Bone marrow (tissue), 2 donors: ENCODE data around the gene INSIG1.

Experiments used
- DNase-seq, 2 donors: peaks; one replicate each; lab custom pipeline; 2025; lab: John Stamatoyannopoulos, UW

The INSIG1 gene

DNA sequence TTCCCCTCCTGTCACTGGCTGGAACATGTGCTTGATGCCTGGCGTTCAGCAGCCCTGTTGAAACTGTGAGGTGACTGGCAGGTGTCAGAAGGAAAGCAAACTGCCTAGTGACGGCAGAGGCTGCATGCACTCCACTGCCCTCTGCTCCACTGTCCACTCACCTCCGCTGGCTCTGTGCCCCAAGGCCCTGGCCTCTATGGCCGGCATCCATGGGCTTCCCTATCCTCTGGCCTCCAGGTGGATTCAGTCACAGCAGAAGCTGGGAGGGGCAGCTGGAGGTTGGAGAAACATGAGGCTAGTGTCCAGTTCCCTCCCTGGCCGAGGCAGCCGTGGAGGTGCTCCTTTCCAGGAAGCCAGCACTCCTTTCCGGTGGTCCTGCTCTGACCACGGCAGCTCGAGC lies 31.2 kb upstream of the INSIG1 start:
- no peak for DNase-seq

DNA sequence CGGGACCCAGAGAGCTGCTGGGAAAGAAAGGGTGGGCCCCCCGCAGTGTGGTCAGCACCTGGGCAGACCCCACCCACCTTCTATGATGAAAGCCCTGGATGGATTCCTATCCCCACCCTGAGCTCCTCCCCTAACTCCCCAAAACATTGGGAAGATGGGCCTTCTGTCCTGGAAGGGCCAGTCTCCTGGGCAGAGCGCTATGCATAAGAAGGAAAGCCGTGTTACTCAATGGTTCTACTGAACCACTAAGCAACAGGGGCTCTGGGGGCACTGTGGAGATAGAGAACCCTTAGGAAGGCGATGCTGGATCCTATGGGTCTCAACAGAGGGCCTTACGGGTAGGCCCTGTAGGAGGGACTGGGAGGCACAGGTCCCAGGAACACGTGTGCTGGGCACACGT lies 30.7 kb upstream of the INSIG1 start:
- no peak for DNase-seq

DNA sequence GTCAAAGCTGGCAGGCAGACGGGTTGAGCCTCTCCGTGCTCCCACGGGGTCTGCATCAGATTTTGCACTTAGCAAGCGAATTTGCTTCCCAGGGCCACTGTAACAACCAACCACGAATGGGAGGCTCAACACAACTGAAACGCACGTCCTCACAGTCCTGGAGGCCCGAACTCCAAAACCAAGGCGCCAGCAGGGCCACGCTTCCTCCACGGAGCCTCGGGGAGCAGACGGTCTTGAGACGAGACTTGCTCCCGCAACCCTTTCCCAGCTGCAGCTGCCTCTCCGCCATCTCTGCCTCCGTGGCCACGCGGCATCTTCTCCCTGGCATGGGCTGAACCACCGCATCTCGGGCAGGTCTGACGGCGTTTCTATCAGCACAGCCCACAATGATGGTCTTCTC lies 30.2 kb upstream of the INSIG1 start:
- DNase-seq = no peak

DNA sequence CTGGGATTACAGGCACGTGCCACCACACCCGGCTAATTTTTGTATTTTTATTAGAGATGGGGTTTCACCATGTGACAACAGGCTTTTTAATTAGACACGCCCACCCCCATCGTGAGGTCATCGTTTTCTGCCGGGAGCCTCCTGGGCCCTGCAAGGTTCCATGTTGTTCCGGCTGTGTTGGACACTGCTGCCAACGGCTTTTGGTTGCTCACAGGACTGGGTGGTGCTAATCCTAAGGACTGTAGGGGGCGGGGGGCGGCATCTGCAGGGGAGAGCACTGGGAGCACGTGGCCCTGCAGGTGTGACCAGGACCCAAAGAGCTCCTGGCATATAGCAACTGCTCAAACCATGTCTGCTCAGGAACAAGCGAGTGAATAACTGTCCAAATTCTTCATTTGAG lies 29.5 kb upstream of the INSIG1 start:
- no peak for DNase-seq

DNA sequence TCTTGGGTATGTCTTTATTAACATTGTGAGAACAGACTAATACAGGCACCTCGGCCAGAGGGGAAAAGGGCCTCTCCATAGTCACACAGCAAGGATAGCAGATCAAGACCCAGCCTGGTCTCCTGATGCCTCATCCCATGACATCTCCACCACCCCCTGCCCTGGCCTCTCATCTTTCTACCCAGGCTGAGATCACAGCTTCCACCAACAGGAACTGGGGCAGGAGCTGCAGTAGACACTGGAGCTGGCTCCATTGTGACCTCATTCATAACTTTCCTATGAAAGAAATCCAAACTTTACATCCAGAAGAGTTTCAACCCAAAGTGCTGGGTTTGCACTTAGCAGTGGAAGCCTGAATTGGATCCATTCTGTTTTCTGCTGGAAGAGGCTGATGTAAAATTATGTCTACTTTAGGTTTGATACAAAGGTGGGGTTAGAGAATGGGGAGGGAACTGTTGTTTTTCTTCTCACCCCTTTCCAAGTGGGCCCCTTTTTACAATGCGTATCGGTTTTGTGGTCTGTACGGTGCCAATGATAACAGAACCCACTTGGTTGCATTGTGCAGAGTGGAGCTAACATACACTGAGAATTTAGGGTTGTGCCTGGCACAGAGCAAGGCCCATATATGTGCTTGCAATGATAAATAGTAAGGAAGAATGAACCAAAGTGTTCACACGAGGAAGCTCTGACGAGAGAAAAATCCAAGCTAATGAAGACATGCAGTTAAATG lies 28.6 kb upstream of the INSIG1 start:
- DNase-seq = no peak

DNA sequence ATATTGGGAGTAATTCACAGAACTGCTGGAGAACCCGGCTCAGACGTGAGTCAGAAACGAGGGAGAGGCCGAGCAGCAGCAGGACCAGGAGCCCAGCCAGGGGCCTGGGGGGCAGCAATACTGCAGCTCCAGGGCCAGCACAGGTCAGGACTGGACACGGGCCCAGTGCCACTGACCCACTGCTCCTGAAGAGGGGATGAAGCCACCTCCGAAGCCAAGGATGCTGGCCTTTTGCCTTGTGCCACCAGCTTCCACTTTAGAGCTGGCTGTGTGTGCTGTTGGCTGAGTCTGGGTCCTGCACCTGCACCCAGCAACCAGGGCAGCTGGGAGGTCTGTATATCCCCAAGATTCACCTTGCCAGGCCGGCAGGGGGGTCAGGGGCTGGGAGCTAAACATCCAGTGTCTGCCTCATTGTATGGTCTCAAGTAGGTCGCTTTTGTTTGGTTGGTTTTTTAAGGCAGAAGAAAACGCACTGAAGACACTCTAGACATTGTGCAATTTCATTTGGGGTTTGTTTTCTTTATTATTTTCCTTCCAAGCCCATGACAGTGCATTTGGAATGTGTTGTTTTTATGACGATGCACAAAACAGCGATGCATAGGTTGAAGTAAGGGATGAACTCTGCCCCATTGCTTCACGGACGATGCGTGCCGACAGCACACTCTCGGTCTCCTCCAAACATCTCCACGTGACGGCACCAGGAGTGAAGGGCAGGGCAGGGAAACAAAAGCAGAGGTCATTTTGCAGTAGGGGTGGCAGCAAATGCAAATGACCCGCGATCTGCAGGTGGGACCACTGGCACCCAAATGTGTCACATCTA lies 27.7 kb upstream of the INSIG1 start:
- no peak for DNase-seq

DNA sequence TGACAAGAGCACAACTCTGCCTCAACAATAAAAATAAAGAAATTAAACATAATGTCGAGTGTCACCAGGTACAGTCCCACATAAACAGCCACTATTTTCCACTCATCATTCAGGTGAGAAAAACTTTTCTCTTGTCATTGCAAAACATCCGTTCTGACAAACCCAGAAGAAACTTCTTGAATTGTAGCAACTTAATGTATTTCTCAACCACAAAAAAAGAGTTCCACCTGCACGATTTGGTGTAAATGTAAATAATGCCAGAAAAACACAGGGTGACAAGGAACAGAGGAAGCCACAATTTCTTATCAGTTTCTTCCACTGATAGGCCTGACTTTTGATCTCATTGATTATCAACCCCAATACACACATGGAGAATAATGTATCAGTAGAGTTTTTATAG lies 26.8 kb upstream of the INSIG1 start:
- DNase-seq = no peak

DNA sequence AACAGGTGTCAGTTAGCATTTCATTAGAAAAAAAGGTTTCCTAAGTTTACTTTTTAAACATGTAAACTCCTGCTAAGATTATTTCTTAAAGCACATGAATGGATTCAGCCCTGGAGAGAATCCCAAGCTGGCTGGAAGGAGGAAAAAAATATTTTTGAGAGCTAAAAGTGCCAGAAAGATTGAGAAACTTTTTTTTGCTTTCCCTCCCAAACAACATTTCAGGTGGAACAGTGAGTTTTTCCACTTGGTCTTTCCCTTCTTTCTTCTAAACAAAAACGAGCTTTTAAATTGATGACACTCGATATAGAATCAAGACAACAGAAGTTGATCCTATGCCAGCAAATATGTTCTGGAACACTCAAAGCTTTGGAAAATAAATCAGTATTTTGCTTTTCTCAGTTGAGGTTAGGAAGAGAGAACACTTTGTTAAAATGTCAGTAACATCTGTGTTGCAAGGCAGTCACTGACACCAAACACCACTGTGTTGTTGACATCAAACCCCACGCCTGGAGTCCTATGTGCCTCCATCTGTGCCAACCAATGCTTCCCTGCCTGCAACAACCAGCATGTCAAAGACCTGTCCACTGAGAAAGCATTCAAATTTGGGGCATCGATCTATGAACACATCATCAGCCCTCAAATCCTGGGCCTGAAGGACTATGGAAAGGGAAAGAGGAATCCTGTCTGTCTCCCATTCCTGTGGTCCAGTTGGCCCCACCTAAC lies 22.9 kb upstream of the INSIG1 start:
- DNase-seq = no peak

DNA sequence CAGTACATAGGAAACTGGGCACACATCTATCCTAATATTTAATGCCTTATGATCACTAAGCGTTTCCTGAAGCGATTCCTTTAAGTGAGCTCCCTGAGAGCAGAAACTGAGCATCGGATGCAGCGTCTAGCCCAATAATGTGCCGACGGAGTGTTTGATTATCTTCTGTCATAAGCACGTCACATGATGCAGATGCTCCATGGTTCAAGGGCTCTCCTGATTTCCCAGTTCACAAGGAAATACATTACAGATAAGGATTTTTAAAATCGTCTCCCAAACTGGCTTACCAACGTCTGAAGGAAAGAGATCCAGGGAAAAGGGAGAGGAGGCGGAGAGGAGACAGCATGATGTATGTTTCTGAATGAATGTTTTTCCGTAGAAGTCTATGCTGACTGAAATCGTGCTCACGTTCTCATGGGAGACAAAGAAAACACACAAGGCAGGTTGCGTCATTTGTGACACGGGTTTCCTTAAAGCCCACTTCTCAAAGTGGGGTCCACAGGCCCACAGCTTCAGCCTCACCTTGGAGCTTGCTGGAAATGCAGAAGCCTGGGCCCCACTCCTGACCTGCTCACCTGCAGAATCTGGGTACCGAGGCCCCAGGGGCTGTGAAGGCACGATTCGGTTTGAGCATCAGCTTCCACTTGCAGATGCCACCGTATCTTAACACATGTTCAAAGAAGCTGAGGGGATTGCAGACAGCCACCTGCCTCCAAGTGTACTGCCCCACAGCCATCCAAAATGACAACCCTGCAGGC lies 21.5 kb upstream of the INSIG1 start:
- no peak for DNase-seq

DNA sequence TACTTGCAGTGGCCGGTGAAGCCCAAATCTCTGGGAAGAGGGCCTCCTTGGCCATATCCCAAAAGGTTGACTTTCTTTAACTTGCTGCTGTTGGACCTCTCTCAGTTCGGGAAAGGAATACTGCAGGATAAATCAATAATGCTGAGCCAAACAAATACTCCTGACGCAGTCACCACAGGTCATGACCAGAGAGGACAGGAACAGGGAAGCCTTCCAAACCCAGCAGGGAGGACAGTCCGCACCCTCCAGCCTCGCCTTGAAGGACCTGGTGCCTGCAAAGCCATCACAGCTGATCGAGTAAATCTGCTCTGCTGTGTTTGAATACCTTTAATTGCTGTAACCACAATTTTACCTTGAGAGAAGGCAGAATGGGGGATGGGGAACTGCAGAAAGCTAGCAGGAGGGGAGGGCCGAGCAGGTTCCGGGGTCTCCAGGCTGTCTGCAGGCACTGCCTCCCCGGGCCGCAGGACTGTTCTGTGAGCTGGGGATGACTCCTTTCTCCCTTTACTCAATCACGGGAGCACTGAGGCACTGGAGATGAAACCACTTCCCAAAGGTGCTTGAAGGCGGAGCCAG lies 20.8 kb upstream of the INSIG1 start:
- DNase-seq = no peak

DNA sequence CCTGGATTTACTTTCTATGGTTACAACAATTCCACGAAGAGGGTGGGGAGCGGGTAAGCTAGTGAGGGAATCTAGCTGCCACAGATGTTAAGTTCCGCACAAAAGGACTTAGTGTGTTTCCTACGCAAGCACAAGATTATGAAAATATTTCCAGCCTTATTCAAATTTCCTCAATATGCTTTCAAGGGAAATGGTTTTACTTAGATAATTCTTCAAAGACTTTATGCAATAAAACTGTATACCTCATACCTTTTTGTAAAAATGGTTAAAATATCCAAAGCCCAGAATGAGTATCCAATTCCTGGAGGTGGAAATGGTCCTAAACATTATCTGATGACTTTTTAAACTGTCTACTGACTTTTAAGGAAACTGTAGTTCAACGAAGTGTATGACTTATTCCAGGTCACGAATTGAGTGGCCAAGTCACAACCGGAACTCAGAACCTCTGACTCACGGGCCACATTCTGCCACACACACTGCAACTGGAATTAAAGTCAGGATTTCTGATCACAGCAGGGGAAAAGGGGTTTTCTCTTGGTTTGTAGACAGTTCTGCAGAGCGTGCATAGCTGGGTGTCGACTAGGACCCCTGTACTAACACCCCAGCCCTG lies 20.2 kb upstream of the INSIG1 start:
- no peak for DNase-seq

DNA sequence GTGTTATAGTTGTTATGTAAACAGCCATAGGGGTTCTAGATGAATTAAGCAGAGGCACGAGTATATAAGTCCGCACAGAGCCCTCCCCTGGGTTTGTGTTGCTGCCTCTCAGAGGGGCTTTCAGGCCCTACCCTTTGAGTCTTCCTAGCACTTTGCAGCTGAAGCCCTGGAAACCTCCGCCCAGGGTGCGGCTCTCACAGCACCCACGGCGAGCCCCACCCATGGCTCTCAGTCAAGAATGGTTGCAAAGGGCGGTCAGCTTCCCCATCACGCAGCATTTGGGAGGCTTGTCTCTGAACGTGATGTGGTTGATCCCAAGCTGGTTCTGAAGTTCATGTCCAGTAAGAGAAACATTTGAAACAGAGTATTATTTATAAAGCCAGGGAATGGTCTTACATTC lies 18.8 kb upstream of the INSIG1 start:
- DNase-seq = no peak

DNA sequence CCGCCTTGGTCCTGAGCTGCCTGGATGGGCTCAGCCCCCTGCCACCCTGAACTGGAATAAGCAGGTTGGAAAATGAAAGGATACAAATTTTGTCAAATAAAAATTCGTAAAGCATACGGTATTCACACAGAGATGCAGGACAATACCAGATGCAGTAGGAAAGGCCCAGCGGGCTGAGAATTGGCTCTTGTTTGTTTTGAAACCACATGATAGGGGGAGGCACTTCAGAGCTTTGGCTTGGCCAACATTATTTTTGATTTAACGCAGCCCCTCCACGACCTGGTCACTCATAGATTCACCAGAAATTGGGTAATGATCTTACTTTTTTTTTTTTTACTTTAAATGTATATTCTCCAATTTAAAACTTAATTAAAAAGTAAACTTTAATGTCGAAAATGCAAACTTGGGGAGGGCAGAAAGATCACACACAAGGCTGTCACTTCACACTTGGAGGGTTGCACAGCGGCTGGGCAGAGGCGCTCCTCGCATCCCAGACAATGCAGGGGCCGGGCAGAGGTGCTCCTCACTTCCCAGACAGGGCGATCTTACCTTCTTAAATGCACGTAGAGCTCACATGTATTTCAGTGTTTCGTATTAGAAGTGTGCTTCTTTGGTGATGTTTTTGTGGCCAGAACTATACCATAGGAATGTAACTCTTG lies 17.8 kb upstream of the INSIG1 start:
- no peak for DNase-seq

DNA sequence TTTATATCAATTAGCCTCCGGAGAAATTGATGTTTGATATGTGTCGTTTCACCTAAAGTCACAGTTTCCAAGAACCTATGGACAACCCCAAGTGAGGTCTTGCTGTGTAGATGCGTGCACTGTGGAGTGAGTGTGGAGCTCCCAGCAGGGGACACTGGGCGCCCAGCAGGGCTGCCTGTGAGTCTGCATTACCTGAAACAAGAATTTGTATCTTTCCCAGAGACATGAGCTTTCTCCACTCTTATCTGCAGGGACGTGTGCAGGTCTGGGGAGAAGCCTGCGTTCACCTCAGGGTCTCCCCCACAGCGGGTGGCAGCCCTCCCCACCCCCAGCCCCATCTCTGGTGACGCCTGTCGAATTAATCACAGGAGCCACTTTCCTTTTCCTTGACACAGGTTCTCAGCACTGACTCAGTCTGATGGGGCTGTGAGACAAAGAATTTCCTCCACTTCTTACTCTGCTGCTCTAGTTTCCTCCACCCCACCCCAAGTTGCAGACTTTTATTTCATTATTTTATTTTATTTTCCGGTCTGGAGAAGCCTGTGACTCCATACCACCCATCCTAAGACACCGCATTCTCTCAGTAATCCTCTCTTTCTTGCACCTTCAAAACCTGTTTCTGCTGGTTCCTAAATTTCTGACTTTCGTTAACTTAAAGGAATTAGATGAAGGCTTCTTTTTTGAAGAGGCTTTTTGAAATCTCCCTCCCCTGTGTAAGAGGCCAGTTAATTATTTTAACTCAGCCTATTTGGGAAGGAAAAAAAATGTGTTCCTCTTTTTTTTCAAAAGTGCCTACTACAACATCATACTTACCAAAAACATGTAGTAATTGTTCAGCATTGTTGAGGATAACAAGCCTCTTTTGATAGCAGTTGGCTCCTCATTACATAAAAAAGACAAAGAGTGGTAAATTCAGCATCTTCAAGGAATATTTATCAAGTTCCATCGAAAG lies 17.0 kb upstream of the INSIG1 start:
- no peak for DNase-seq

DNA sequence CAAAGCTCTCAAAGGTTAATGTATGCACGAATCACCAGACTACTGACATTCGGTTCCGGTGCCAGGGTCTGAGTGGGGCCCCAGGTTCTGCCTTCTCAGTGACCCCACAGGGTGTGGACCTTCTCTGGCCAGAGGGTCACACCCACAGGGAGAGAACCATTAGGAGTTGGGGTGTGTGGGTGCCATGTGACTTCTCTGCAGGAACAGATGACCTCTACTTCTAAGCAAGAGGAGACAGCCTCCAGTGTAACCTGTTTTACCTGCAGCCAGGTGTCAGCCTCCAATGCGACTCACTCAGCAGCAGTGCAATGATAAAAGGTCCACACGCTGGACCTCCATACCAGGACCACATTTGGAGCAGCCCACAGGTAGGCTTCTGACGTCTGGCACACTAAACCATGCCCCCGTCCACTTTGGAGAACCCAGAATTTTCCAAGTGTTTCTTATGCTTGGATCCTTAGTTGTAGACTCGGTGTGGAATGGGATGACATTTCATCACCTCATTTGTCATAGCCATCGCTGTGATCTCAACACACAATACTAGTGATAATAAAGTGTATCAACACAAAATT lies 16.2 kb upstream of the INSIG1 start:
- no peak for DNase-seq

DNA sequence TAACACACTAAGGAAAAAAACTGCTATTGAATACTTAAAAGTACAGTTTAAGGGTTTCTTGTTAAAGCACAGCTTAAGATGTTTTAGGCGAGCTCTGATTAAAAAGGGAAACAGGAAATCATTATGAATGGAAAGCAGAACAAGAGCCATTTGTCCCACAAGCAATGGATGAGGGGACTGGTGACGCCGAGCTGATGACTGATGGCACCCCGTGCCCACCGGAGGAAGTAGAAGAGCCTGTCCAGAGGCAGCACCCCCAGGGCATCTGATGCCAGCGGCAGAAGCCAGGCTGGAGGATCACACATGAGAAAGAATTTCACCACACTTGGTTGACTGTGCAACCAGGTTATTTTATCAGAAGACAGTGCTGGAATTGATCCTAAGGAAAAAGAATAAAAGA lies 15.0 kb upstream of the INSIG1 start:
- DNase-seq = no peak

DNA sequence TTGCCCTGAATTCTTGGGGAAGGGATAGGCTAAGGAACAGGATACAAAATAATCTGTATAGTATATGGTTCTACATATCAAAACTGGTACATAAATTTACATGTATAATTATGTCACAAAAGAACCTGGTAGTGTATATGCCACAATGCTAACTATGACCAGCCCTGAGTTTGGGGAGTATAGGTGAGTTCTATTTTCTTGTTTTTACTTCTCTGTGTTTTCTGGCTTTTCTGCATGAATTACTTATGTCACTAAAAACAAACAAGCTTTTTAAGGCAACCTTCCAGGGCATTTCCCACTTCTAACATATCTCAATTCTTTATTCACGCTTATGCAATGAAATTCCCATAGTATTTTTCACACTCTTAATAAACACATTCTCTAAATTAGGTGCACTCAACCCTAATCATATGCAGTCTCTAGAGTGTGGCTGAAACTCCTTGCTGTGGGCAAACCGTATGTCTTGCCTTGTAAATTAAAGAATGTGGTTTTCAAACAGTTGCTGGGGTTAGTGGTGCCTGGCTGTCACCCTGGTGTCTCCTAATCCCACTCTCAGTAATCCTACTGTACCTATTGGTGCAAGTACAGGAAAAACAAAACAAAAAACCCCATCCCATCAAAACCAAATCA lies 14.0 kb upstream of the INSIG1 start:
- DNase-seq = no peak

DNA sequence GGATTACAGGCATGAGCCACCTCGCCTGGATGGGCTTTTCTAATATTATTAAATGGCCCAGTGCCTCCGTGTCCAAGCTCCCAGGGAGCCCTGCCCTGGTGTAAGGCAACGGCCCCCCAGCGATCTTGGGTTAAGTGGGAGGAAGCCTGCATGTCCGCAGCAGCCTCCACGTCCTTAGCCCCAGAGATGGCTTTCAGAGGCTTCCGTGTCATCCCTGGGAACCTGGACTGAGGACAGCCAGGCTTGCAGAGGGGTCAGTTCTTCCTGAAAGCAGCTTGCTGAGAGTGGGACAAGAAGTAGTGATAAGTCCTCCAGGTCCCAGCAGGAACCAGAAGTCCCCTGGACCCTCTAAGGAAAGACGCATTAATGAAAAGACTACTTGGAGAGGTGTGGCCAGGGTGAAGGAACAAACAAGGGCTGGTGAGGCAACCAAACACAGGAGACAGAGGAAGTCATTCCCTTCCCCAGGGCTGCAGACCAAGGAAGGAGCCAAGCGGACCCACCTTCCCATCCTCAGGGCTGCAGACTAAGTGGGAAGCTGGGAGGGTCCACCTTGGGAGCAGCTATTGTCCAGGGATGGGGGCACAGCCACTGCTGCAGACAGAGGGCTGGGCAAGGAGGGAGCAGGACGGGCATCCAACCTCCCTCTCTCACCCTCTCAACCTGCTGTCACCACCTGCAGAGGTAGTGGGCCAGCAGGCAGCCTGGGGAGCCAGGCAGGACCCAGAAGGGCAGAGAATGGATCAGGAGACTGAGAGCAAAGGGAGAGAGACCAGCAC lies 13.0 kb upstream of the INSIG1 start:
- DNase-seq = no peak
